Measurements from ENCODE around the gene PLVAP.
"Not testable (repeated sequence)": the region's sequence is repeated elsewhere in the genome, so short reads cannot be mapped to it uniquely, and the experiment has no call there.

PLVAP gene

DNA sequence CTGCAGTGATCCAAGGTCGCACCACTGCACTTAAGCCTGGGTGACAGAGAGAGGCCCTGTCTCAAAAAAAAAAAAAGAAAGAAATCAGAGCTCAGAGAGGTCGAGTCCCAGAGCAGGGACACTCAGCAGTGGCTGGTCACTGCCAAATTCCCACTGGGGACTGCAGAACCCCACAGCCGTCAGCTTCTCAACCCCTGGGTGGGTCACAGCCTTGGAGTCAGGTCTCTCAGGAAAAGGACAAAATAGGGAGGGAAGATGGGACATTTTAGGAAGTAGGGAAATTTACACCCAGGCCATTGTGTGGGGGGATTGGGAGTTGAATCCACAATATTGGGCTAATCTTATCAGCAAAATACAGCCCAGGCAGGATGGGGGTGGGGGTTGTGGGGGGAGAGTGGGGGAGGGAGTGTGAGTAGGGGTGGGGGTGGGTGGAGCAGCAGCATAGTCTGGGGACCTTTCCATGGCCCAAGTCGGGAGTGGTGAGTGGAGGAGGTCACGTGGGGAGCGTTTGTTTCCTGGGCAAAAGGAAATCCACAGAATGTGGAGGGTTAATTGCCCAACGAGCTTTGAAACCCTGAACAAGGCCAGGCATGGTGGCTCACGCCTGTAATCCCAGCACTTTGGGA lies 21.9 kb upstream of the PLVAP start:
- DNase-seq, result no peak

DNA sequence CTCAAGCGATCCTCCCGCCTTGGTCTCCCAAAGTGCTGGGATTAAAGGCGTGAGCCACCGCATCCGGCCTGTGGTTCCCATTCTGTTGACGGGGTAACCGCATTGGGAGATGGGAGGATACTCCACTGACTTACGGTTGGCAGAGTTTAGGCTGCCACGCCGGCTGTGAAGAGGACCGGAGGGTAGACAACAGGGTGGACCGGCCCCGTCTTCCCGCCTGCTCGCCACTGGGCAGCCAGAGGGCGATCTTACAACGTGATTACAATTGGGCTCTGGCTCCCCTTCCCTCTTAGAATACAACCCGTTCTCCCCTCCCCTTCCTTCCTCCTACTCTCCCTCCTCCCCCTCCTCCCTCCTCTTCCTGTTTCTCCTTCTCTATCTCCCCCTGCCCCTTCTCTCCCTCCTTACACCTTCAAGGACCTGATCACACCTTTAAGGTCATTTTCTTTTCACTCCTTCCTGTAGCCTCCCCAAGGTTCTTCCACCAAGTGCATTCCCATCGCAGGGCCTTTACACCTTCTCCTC lies 17.8 kb upstream of the PLVAP start:
- DNase-seq, result no peak

DNA sequence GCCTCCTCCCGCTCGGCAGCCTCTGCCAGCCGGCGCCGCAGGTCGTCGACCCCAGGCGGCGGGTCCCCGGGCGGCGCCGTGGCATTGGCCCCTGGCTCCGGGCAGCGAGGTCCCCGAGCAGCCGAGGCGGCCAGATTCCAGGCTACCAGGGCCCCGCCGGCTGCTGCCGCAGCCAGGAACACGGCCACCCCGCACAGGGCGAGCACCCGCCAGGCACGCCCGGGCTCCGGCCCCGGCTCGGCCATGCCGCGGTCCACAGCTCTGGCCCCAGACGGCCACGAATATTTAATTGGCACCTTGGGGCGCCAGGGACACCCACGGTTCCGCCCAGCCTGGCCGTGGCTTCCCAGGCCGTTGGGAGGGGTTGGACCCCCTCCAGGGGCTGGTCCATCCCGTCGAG lies 16.8 kb upstream of the PLVAP start, which contains the start of gene CCDC194:
Gene CCDC194 (minus strand): TSS at position 283 of the 400 bp plus-strand sequence. CDS start 38 bp downstream, at position 245.
- no peak for DNase-seq

DNA sequence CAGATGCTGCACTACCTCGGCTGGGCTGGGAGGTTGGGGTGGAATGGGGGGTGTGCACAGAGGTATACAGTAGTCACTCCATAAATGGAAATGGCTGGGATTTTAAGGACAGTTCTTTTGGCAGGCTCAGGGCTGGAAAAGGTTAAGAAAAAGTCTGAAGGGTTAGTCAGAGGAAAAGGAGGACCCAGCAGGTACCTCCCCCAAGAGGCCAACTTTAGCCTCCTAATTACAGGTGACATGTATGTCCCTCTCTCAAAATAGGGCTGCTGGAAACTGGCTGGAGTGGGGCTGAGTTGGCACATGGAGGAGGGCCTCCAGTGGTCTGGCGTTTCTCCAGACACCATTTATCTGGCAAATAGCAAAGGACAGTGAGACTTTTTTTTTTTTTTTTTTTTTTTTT lies 15.9 kb upstream of the PLVAP start:
- DNase-seq, result no peak

DNA sequence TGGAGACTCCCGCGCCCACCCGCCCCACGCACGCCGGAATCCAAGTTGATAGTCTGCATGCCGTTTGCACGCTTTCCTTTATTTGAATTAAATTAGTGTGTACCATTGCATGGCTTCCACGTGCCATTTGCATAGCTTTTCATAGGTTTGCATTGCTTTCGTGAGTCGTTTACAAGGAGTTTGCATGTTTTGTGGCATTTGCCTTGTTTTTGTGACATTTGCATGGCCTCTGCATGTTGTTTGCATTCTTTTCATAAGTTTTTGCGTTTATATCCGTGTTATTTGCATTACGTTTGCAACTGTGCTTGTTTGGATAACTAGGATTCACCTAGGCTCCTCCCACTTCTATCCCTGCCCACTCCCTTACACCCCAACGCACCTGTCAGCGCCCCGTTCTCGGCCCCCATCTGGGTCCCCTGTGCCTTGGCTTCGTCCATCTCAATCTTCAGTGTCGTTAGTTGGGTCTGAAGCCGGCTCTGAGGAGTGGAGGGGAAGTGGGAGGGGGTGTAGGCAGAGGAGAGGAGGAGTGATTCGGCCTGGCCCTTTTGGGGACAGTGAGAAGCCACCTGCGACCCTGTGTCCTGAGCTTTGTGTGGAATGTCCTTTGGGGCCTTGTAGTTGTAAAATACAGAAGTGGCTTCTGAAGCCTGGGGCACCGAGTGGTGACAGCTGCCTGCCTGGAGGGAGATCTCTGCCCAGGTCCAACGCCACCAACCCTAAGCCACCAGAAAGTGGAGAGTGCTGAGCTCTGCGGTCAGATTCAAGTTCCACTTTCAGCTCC lies 14.4 kb upstream of the PLVAP start:
- DNase-seq, result no peak

DNA sequence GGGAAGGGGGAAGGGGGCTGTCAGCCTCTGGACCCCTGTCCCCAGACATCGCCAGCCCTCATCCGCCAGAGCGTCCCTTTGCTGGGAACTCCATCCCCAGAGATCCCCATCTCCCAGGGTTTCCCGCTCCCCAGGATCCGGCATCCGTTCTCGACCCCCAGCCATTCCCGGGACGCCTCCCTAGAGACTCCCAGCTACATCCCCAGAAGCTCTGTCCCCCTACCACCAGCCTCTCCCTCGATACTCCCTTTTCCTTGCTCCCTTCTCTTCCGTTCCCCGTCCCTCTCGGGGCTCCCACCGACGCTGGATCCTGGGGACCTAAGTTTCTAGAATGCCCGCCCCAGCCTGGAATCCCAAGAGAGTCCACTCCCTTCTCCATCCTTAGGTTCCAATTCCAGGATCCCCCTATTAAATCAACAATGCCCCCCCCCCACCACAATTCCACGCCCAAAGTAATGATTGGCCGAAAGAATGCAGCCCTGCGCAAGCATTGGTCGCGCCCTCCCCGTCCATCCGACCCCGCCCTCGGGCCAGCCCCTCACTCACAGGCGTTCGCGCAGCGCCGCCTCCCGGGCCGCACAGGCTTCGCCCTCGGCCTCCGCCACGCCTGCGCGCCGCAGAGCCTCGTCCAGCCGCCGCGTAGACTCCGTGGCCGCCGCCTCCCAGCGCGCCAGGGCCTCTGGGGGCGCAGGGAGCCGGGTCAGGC lies 13.7 kb upstream of the PLVAP start:
- peak; percentile 88 for DNase-seq

DNA sequence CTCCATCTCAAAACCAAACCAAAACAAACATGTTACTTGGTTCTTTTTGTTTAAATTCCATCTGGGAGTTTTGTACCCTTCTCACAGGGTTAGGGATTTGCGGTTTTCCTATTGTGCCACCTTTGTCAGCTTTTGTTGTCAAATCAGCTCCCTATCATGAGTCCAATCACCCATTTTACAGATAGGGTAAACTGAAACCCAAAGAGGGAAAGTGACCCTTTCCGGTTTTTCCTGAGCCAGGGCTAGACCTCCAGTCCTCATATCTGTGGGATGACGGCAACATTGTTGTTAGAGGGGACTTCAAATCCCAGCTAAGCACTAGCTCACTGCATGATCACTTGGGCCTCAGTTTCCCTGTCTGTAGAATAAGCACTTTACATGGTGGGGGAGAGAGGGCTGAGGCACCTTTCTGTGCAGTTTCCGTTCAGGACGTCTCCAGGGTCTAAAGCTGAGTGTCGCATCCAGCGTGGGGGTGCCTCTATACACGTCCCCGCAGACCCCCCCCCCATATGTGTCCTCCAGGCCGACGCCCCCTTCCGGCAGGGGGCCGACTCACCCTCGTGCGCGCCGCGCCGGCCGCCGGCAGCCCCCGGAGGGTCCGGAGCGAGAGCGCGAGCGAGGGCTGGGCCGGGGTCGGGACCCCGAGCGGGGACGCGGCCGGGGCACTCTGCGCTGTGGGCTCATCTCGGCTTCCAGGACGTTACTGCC lies 13.0 kb upstream of the PLVAP start:
- no peak for DNase-seq

DNA sequence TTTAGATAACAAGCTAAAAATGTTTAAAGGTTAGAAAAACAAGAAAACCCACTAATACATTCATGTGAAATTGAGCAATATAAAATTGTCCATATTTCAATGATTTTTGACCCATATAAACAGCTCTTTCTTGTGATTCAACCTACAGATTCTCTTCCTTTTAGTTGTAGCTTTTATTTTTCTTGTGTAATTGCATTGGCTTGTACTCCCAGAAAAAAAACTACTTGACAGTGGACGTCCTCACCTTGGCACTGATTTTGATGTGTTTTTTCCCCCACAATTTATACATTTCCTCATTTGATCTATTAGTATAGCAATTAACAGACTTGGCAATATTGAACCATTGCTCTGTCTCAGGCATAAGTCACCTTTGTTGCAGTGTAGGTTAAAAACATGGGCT lies 12.1 kb upstream of the PLVAP start:
- DNase-seq, result no peak

DNA sequence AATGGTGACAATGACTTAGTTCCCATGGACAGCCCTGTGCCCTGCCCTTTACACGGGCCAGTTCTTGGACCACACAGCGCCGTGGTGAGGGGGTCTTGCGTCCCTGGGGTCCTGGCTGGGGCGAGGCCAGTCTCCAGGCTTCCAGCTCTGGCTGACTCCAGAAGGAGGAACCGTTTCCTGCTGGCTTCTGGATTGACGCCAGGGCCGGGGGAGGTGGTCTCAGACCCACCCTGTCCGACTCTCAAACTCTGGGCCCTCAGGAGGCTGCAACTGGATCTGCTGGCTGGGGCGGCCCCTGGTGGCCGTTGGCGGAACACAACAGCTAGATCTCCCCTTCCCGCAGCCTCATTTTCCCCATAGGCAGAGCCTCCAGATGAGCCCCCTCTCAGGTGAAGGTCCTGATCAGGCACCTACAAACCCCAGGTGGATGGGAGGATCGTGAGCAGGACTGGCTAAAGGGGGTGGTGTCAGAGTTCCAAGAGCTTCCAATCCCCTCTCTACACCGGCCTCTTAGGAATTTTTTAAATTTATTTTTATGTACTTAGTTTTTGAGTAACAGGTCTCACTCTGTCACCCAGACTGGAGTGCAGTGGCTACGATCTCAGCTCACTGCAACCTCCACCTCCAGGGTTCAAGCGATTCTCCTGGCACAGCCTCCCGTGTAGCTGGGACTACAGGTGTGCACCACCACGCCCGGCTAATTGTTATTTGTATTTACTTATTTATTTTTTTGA lies 8.9 kb upstream of the PLVAP start:
- DNase-seq, result no peak

DNA sequence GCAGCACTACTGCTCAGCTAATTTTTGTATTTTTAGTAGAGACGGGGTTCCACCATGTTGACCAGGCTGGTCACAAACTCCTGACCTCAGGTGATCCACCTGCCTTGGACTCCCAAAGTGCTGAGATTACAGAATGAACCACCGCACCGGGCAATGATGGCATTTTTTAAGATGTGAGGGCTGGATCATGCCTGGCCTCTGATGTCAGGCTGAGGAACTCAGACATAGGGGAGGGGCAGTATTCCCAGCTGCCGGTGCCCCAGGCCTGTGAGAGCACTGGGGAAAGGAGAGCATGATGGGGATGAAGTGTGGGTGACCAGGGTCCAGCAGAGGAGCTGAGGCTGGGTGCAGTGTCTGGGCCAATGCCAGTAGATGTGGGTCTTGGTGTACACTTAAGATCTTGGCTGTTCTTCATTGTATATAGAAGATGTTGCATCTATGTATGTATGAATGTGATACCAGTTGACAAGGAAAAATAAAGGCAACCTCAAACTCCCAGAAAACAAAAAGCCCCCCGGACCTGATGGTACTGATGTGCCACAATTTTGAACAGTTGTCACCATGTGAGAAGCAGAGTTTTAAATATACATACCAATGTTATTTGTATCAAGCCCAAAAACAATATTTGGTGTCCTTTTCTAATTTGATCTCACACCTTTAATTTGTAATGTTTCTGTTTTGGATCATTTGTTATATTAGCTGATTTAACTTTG lies 3.4 kb upstream of the PLVAP start:
- DNase-seq, result no peak

DNA sequence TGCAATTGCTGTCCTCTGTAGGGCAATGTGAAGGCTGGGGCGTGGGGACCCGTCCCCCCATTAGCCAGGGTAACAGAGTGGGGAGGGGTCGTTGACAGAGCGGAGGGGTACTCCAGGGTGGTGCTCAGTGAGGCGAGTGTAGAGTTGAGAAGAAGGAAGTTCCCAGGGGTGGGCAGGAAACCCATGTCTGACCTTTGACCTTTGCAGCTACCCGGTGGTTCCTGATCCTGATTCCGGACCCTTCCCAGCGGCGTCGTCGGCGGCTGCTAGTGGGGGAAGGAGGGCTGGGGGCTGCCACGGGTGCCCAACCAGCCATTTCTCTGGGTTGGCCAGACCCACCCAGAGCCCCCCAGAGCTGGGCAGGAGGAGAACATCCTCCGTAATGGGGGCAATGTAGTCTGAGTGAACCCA lies 2.1 kb upstream of the PLVAP start:
- DNase-seq, result no peak

DNA sequence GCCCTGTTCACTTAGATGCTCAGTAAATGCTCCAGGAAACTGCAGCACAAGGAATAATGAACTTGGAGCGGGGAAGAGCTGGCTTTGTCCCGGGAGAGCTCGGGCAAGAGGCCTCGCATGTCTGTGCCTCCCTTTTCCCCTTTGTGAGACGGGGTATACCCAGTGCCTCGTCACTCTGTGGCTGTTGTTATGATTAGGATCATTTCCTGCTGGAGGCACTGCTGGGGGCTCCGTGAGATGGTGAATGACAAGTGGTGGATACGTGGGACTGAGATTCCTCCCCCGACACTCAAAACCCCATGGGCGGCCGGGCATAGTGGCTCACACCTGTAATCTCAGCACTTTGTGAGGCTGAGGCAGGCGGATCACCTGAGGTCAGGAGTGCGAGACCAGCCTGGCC lies 1.1 kb upstream of the PLVAP start:
- no peak for DNase-seq

DNA sequence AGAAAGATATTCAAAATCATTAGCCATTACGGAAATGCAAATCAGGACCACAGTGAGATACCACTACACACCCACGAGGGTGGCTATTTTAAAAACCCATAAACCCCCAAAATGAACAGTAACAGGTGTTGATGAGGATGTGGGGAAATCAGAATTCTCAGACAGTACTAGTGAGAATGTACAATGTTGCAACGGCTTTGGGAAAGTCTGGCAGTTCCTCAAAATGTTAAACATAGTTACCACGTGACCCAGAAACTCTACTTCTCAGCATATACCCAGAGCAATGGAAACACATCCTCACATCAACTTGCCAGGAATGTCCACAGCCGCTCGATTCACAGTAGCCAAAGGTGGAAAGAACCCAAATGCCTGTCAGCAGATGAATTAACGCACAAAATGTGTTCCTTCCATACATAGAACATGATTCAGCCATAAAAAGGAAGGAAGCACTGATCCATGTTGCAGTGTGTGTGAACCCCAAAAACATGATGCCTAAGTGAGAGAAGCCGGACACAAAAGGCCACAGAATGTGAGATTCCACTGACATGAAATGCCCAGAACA lies 7.0 kb downstream of the PLVAP start:
- DNase-seq, result no peak

DNA sequence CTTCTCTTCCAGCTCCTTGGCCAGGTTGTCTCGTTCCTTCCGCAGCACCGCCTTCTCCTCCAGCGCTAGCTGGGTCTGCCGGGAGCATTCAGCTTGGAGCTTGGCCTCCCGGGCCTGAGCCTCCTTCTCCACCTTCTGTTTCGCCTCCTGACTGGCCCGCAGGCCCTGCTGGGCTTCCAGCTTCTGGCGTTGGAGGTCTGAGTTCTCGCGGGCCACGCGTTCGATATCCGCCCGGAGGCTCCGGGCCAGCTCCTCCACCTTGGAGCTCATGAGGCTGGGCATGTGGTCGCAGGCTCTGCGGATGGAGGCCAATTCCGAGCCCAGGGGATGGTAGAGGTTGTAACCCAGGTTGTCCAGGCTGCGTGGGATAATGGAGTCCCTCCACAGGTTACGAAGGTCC lies 11.8 kb downstream of the PLVAP start:
- DNase-seq, result no peak

DNA sequence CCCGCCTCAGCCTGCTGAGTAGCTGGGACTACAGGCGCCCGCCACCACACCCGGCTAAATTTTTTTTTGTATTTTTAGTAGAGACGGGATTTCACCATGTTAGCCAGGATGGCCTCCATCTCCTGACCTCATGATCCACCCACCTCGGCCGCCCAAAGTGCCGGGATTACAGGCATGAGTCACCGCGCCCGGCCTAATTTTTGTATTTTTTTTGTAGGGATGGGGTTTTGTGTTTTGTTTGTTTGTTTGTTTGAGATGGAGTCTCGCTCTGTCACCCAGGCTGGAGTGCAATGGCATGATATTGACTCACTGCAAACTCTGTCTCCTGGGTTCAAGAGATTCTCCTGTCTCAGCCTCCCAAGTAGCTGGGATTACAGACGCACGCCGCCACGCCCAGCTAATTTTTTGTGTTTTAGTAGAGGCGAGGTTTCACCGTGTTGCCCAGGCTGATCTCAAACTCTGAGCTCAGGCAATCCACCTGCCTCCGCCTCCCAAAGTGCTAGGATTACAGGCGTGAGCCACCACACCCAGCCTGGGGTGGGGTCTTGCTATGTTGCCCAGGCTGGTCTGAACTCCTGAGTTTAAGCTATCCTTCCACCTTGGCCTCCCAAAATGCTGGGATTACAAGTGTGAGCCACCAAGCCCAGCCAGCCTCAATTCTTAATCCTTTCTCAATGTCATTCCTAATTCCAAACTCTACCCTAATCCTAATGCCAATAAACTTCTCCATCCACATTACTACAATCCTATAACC lies 13.1 kb downstream of the PLVAP start:
- not testable (repeated sequence) for DNase-seq

DNA sequence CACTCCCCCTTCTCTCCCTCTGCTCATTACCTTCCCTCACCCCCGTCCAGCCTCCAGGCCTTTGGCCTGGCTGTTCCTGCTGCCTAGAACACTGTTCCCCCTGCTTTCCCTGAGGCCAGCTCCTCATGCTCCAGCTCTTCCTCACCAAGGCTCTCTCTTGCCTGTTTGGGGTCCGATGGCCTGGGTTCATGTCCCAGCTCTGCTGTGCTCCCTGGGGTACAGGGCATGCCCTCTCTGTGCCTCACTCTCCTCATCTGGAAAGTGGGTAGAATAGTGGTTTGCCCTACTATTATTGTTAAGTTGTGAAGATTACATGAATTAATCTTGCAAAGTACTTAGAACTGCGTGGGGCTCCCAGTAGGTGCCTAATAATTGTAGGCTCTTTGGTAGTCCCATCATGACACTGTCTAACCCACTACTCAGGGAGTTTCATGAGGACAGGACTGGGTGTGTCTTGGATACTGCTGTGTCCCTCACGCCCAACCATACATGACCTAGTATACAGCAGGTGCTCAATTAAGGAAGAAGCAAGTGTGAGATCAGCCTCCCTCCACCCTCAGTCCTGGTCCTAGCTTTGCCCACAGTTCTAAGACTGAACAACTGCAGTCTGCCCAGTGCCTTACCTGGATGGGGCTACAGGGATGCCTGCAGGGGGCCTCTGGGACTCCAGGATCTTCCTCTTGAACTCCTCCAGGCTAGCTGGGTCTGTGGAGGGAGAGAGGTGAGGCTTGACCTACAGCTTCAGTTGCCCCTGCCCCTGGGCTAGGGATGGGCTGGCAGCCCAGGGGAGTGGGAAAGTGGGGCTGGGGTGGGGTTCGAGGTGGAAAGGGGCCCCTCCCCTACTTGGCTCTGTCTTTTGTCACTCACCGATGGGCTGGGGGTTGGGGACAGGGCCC lies 17.0 kb downstream of the PLVAP start:
- no peak for DNase-seq

DNA sequence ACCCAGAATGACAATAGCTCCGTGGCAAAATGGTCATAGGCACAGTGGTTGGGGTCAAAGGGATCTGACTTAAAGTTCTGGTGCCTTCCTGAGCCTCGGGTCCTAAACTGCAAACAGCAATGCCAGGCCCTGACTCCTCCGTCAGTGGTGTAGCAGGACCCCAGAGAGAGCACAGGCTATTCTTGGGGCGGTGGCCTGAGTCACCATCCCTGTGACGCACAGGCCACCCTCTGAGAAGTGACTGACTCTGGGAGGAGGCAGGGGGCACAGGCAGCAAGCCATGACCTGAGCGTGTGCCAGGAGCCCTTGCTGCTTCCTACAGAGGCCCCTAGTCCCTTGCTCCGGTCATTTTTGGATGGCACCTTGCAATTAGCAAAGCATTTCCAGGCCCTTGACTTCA lies 18.7 kb downstream of the PLVAP start:
- DNase-seq, result no peak

DNA sequence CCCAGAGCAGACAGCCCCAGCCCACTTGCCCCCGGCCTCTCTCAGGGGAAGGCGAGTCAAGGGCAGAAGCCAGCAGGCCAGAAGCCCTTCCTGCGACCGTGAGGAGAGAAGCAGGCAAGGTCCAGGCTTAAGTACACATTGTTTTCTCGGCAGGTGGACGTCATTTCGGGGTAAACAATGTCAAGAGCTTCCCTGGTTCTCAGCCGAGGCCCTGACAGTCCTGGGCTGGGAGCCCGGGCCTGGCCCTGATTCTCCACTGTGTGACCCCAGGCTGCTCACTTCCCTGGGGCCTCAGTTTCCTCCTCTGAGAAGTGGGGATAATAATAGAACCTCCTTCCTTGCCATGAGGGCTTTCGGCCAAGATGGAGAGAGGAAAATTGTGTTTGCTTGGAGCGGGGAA lies 19.4 kb downstream of the PLVAP start:
- DNase-seq, result no peak

DNA sequence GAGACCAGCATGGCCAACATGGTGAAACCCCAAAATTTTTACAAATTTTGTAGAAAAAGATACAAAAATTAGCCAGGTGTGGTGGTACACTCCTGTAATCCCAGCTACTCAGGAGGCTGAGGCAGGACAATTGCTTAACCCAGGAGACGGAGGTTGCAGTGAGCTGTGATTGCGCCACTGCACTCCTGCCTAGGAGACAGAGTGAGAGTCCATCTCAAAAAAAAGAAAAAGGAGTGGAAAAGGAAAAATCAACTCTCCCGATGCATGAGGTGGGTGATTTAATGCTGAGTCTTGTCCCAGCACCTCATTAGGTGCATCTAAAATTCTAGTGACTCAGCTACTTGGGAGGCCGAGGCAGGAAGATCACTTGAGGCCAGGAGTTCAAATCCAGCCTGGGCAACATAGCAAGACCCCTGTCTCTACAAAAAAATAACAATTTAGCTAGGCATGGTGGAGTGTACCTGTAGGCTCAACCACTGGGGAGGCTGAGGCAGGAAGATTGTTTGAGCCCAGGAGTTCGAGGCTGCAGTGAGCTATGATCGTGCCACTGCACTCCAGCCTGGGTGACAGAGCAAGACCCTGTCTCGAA lies 20.0 kb downstream of the PLVAP start:
- DNase-seq, result no peak

Data from NCI-H1105 (cell line).